NCI-H1092 (cell line): Measurements from ENCODE around the gene SEM1.
"Not testable (repeated sequence)": the region's sequence is repeated elsewhere in the genome, so short reads cannot be mapped to it uniquely, and the experiment has no call there.

Experiments used
- DNase-seq: peaks from one replicate; lab custom pipeline; 2025; lab: John Stamatoyannopoulos, UW

SEM1 gene

GRCh38 chr7:96701258-96701657, 8.4 kb downstream of the SEM1 start:
- no peak for DNase-seq

DNA sequence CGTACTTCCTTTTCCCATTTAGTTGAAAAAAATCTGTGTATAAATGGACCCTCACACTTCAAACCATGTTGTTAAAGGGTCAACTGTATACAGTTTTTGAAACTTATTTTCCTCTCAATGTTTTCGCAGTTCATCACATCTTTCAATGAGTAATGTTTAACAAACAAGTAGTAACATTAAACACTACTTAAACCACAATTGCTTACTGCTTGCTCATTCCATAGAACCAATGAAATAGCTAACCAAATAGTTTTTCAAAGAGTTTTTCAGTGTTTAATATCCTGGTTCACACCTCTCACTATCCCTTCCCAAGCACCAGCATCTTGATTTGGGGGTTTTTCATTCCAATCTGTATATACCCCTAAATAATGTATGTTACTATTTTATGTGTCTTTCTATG, 9.1 kb downstream of the SEM1 start:
- no peak for DNase-seq

- no peak for DNase-seq
Observed at GRCh38 chr7:96699219-96699871, 10.3 kb downstream of the SEM1 start.

GRCh38 chr7:96698449-96698848, 11.2 kb downstream of the SEM1 start:
- DNase-seq, result not testable (repeated sequence)

- no peak for DNase-seq
Observed at GRCh38 chr7:96697822-96698221, 11.8 kb downstream of the SEM1 start.

GRCh38 chr7:96695581-96695980, 14.1 kb downstream of the SEM1 start:
- no peak for DNase-seq

DNA sequence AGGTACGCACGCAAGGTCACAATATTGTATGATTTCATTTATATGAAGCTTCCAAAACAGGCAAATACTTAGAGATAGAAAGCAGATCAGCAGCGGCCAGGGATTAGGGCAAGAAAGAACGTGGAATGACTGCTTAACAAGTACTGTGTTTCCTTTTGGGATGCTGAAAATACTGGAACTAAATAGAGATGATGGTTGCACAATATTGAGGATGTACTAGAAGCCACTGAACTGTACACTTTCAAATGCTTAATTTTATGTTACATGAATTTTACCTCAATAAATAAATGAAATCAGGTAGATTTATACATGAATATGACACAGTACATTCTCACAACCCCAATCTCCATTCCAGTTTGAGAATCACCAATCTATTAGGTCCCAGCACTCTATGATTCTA, 15.6 kb downstream of the SEM1 start:
- DNase-seq, result no peak

GRCh38 chr7:96691702-96692101, 17.9 kb downstream of the SEM1 start:
- no peak for DNase-seq

DNA sequence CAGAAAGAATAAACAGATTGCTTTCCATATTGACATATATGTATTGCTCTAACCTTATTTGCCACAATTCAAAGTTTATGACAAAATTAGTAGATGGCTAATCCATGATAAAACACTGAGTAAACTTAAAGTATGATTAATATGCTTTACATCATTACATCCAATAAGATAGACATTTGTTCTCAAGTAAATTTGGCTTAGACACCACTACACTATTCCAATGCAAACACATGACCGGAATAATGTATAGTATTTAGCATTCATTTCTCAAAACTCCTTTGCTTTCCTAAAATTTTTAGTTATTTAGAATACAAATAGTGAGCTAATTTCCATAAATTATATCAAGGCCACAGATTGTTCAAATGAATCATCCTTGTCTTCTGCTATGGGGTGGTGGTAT, 20.2 kb downstream of the SEM1 start:
- no peak for DNase-seq

GRCh38 chr7:96686305-96686704, 23.3 kb downstream of the SEM1 start:
- DNase-seq, result no peak

DNA sequence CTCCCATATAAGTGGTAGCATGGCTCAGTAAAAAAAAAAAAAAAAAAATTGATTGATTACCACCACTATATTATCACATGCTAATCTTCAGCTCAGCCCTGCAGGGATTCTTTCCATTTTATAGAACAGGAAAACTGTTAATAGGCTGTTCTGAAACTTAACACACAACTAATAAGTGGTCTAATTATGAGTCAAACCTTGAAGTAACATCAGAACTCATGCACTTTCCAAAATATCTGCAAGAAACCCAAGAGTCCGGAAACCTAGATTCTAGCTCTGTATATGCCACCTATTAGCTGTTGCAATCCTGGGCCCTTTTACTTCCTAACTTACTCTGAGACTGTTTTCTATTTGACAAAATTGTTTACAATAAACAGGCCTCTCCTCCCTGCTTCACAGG, 23.9 kb downstream of the SEM1 start:
- DNase-seq, result no peak

DNA sequence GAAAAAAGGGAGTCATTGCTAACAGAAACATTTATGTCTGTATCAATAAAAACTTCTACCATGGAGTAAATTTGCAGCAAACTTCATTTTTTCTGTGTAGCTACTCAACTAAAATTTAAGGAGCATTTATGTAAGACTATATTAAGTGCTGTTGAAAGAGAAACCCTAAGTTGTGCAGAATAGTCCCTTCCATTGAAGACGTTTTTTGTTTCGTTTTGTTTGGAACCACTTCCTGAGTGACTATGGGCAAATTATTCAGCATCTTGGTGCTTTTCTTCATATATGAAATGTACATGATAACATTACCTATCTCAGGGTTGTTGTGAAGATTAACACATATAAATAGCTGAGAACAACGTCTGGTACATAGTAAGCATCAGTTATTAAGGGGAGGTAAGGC, 24.3 kb downstream of the SEM1 start:
- DNase-seq, result no peak

- no peak for DNase-seq
Observed at GRCh38 chr7:96679886-96680285, 29.8 kb downstream of the SEM1 start.

DNA sequence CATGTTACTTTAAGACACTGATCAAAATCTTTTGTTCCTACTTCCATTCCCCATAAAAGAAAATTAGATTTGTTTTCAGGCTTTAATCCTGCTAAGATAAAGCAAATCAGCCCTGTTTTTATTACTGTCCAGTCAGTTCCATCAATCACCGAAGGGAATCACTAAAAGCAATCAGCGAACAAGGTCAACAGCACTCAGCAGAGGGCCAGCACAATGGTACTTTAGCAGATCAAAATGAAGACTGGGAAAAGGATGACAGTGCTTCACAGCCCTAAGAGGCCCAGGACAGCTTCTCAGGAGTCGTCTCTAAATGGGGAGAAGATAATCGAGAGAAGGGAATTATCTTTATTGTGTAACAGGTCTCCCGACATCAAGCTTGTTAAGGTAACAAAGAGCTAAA, 32.7 kb downstream of the SEM1 start:
- DNase-seq, result no peak

DNA sequence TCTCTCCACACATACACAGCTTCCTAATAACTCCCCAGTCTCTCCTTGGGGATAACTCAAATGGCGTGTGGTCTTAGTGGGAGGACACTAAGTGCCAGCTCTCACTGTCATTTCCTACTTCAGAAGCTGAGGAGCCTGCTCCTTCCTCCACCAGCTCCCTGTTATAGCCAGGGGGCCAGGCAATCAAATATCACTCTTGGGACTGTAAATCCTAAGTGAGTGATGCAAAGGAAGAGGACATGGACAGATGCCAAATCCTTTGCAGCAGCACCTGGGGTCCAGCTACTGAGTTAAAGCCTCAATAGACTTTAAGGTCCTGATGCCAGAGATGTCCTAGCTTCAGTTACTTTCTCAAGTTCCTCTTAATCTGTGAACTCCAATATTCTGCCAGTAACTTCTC, 34.1 kb downstream of the SEM1 start:
- peak; percentile 51 for DNase-seq

GRCh38 chr7:96674565-96674964, 35.1 kb downstream of the SEM1 start:
- DNase-seq, result no peak

- no peak for DNase-seq
Observed at GRCh38 chr7:96671854-96672253, 37.8 kb downstream of the SEM1 start.

DNA sequence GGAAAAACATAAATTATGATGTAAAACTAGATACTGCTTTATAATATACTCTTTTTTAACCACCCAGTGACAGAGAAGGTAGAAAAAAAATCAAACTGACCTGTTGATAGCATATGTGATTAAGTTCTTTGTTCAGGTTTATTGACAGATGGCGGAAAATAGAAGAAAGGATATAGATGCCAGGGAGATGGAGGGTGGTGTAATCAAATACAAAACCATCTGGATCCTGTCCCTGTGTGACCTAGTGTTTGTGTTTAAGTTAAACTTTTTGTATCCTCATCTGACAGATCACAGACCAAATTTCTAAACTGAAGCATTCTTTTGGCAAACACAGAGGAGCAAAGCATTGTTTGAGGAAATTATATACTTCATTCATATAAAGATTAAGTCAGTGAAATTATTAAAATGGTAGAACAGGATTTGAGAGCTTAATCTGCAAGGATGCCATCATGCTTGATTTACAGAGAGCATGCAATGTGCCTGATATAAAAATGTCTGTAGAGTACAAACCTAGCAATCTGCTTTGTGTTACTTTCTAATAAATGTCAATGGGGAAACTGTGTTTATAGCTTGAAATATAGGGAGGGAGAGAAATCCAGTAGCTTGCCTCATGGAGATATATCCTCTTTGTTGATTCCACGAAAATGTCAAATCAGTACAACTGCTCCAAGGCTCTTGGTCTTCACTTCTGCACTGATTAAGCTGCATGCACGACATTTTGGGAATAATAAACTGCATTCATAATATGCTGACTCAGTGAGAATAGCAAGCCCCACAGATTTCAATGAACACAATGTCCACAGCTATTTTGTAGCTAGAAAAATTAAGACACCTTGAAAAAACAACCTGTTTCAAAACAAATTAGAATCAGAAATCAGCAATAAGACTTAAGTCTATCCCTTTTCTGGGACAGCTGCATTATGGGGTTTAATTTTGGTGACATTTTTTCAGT, 39.0 kb downstream of the SEM1 start:
- DNase-seq, result peak; percentile 20

DNA sequence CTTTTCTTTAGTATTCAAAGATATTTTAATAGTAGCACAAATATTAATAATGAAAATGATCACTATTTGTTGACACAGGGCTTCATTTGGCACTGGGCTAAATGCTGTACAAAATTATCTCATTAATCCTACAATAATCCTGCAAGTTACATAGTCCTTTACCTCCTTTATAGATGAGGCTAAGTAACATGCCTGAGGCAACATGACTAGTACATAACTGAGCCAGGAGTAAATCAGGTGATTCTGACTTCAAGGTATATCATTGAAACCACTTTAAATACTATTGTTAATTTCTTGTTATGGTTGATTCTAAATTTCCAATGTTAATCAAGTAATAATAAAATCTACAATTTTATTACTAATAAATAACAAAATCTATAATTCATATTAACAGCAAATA, 39.8 kb downstream of the SEM1 start:
- no peak for DNase-seq

DNA sequence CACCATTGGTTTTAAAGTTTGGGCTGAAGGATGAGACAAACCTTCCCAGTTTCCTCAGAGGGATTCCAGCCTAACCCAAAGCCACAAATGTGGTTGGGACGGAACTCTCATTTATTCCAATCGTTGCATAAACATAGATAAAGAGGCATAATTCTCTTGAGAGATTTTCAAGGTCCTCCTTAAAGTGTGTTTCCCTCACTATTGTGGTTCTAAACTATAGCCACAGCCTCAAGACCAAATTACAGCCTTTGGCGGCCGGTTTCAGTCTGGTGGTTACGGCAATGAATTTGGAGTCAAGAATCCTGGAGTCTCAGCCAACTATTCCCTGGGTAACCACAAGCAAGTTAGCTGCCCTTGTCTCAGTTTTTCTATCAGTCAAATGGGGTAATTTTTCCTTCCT, 42.6 kb downstream of the SEM1 start:
- DNase-seq, result no peak

DNA sequence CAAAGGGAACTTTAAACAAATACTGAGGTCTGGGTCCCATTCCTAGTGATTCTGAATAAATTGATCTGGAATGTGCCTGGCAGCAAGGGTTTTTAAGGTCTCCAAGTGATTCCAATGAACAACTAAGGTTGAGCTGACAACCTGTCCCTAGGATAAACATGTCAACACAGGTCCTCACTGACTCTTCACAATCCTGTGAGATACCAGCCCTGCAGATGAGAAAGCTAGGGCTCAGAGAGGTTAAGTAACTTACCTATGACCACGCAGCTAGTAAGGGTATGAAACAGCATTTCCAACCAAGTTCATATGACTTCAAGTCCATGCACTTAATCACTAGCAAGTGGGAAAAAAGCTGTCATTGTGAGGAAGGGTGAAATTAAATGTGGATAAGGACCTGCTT, 44.0 kb downstream of the SEM1 start:
- DNase-seq, result no peak

- no peak for DNase-seq
Observed at GRCh38 chr7:96664793-96665192, 44.9 kb downstream of the SEM1 start.

DNA sequence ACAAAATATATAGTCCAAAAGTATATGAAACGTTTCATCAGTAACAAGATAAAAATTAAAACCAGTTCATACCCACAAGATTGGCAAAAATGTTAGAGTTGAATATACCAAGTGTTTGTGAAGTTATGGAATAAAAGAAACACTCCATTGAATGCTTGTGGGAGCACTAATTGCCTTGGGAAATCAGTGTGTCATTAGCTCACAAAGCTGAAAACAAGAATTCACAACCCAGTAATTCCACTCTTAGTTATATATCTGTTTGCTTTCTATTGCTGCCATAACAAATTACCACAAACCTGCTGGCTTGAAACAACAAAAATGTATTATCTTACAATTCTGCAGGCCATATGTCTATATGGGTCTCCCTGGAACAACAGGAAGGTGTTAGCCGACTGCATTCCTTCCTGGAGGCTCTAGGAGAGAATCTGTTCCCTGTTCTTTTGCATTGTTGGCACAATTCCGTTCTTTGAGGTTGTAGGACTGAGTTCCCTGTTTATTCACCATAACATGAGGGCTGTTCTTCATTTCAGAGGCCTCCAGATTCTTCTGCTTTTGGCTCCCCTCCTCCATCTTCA, 45.7 kb downstream of the SEM1 start:
- no peak for DNase-seq
